SU-DHL-6 (cell line): ENCODE measurements around the gene RTEL1.
A peak's percentile ranks its signal among the peaks of the same experiment; 100 is the strongest.
"Not testable (repeated sequence)": the region's sequence is repeated elsewhere in the genome, so short reads cannot be mapped to it uniquely, and the experiment has no call there.

ENCODE experiments used
- H2AFZ ChIP-seq: fragments of 200-600 bp; sonication (generic); 2 replicates; pipeline ENCODE4 v1.6.1; 2014; ENCODE audit warnings: low read depth, mild to moderate bottlenecking, moderate library complexity, mixed read lengths, antibody characterized with exemption, low read length; ENCODE audit not compliant: severe bottlenecking
- H3F3A ChIP-seq: fragments of 200-600 bp; shearing (Covaris generic); 2 replicates; pipeline ENCODE4 v1.6.0; 2016; ENCODE audit warnings: antibody characterized with exemption, mild to moderate bottlenecking; ENCODE audit not compliant: insufficient read depth
- H3K27ac ChIP-seq: fragments of 200-600 bp; sonication (generic); 2 replicates; pipeline ENCODE4 v1.5.1; 2016; ENCODE audit warnings: low read depth, mild to moderate bottlenecking, low read length, moderate library complexity, mixed read lengths
- H3K27me3 ChIP-seq: fragments of 200-600 bp; sonication (generic), shearing (Covaris generic); 2 replicates; pipeline ENCODE4 v1.6.0; 2014; ENCODE audit warnings: mild to moderate bottlenecking, low read length
- H3K36me3 ChIP-seq: fragments of 200-600 bp; sonication (generic); 2 replicates; pipeline ENCODE4 v1.6.1; 2014; ENCODE audit warnings: mild to moderate bottlenecking, low read length, mixed read lengths
- H3K4me2 ChIP-seq: fragments of 300-600, 200-600 bp; shearing (Covaris generic), sonication (generic); 2 replicates; pipeline ENCODE4 v1.6.0; 2014; ENCODE audit warnings: low read length, low read depth, mild to moderate bottlenecking; ENCODE audit not compliant: poor library complexity, severe bottlenecking
- H3K4me3 ChIP-seq: fragments of 200-600 bp; sonication (generic); 2 replicates; pipeline ENCODE4 v1.5.1; 2014; ENCODE audit warnings: antibody characterized with exemption, low read length, mild to moderate bottlenecking, mixed read lengths; ENCODE audit not compliant: insufficient read depth, poor library complexity, severe bottlenecking
- H3K79me2 ChIP-seq: fragments of 200-600 bp; sonication (generic); 2 replicates; pipeline ENCODE4 v1.6.1; 2014; ENCODE audit warnings: mild to moderate bottlenecking, low read length, moderate library complexity; ENCODE audit not compliant: insufficient read depth
- H3K9ac ChIP-seq: fragments of 200-600 bp; sonication (generic); 2 replicates; pipeline ENCODE4 v1.7.0; 2014; ENCODE audit warnings: mild to moderate bottlenecking, low read length
- H3K9me2 ChIP-seq: fragments of 200-600 bp; sonication (generic); replicated peaks from 2 replicates; pipeline ENCODE4 v1.6.1; 2014; ENCODE audit warnings: low read length; ENCODE audit not compliant: insufficient read depth
- H3K9me3 ChIP-seq: fragments of 200-600 bp; sonication (generic); 2 replicates; pipeline ENCODE4 v1.6.1; 2014; ENCODE audit warnings: low read length, mixed read lengths; ENCODE audit not compliant: insufficient read depth
- H4K20me1 ChIP-seq: fragments of 200-600 bp; sonication (generic); 2 replicates; pipeline ENCODE4 v1.6.1; 2014; ENCODE audit warnings: low read depth, mild to moderate bottlenecking, antibody characterized with exemption, low read length, moderate library complexity, mixed read lengths
- EZH2phosphoT487 ChIP-seq: fragments of 200-600 bp; sonication (generic), shearing (Covaris generic); conservative IDR thresholded peaks from 2 replicates; pipeline ENCODE4 v1.6.1; 2018; ENCODE audit warnings: mild to moderate bottlenecking, antibody characterized with exemption, low read length, moderate library complexity, mixed read lengths
- TF ChIP-seq, protein P1 (sequence below): fragments of 200-600 bp; sonication (generic); IDR thresholded peaks from one replicate; pipeline ENCODE4 v1.5.1; 2017; ENCODE audit warnings: antibody characterized with exemption, mild to moderate bottlenecking, low read length, moderate library complexity; ENCODE audit not compliant: insufficient read depth, poor library complexity, severe bottlenecking

RTEL1 gene

DNA sequence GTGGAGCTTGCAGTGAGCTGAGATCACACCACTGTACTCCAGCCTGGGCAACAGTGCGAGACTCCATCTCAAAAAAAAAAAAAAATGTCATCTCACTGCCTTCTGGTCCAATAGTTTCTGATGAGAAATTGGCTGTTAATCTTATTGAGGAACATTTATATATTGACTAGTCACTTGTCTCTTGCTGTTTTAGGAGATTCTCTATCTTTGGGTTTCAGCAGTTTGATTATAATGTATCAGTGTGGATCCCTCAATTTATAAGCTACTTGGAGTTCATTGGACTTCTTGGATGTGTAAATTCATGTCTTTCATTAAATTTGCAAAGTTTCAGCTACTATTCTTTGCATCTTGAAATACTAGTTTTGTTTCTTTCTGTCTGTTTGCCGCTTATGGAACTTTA is 60.9 kb downstream of the RTEL1 start:
- Histone ChIP-seq H3K9me3 (no peaks in the 10 kb centered on the region), H3K79me2 (peaks cover 50% of the 10 kb centered on the region), H3K9ac (no peak overlapping the region), H3K9me2 (no peaks in the 10 kb centered on the region), H3K27me3 (no peaks in the 10 kb centered on the region), H3K36me3 (peaks cover 11% of the 10 kb centered on the region; the same call in 1 of the 2 replicates), H4K20me1 (no peaks in the 10 kb centered on the region), H3F3A (0 out of 2 replicates have a peak, but pooled peaks cover 3% of the 10 kb centered on the region), H3K27ac (no peak overlapping the region), H3K4me3 (no peak overlapping the region), H2AFZ (no peak overlapping the region), H3K4me2 (no peak overlapping the region)
- TF ChIP-seq, protein P1, sequence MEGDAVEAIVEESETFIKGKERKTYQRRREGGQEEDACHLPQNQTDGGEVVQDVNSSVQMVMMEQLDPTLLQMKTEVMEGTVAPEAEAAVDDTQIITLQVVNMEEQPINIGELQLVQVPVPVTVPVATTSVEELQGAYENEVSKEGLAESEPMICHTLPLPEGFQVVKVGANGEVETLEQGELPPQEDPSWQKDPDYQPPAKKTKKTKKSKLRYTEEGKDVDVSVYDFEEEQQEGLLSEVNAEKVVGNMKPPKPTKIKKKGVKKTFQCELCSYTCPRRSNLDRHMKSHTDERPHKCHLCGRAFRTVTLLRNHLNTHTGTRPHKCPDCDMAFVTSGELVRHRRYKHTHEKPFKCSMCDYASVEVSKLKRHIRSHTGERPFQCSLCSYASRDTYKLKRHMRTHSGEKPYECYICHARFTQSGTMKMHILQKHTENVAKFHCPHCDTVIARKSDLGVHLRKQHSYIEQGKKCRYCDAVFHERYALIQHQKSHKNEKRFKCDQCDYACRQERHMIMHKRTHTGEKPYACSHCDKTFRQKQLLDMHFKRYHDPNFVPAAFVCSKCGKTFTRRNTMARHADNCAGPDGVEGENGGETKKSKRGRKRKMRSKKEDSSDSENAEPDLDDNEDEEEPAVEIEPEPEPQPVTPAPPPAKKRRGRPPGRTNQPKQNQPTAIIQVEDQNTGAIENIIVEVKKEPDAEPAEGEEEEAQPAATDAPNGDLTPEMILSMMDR: no peak
- TF ChIP-seq EZH2phosphoT487: no peak

DNA sequence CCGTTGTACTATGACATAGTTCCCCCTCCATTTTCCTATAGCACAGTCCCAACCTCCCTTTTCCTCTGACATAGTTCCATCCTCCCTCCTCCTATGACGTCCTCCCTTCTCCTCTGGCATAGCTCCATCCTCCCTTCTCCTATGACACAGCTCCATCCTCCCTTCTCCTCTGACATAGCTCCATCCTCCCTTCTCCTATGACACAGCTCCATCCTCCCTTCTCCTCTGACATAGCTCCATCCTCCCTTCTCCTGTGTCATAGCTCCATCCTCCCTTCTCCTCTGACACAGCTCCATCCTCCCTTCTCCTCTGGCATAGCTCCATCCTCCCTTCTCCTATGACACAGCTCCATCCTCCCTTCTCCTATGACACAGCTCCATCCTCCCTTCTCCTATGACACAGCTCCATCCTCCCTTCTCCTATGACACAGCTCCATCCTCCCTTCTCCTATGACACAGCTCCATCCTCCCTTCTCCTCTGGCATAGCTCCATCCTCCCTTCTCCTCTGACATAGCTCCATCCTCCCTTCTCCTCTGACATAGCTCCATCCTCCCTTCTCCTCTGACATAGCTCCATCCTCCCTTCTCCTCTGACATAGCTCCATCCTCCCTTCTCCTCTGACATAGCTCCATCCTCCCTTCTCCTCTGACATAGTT is 65.0 kb downstream of the RTEL1 start:
- not testable (repeated sequence) for H3K4me3 ChIP-seq, H3K4me2 ChIP-seq, H3K9me2 ChIP-seq, H4K20me1 ChIP-seq, H3K9ac ChIP-seq, H3K9me3 ChIP-seq, H3K27ac ChIP-seq, H3K27me3 ChIP-seq, H2AFZ ChIP-seq
- peaks cover 18% of the 10 kb centered on the region for H3F3A ChIP-seq
- peaks cover 30% of the 10 kb centered on the region for H3K79me2 ChIP-seq
- H3K36me3 ChIP-seq: peaks cover 17% of the 10 kb centered on the region

DNA sequence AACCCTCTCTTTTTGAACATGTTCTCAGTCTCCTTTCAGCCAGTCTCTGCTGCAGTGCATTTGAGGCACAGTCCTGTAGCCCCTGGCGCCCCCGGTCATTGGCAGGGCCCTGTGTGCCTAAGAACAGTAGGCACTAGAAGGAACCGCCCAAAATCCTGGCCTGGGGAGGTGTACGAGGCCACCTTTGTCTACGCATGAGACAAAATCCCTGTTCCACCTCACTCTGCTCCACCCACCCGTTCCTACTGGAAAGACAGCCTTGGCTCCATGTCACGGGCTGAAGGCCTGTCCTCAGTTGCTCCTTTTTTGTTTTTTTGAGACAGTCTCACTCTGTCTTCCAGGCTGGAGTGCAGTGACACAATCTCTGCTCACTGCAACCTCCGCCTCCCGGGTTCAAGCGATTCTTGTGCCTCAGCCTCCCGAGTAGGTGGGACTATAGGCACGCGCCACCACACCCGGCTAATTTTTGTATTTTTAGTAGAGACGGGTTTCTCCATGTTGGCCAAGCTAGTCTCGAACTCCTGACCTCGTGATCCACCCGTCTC is 72.1 kb downstream of the RTEL1 start:
- peak overlapping the region; percentile 35 for H3K9ac ChIP-seq
- H3K27ac ChIP-seq: peak overlapping the region; percentile 98
- H3K9me3 ChIP-seq, H3K27me3 ChIP-seq, H3K9me2 ChIP-seq, H2AFZ ChIP-seq, H3K36me3 ChIP-seq, H4K20me1 ChIP-seq, H3K4me3 ChIP-seq: not testable (repeated sequence)
- H3K4me2 ChIP-seq: peak overlapping the region; percentile 55
- peaks cover 16% of the 10 kb centered on the region for H3K79me2 ChIP-seq
- H3F3A ChIP-seq: peaks cover 53% of the 10 kb centered on the region

DNA sequence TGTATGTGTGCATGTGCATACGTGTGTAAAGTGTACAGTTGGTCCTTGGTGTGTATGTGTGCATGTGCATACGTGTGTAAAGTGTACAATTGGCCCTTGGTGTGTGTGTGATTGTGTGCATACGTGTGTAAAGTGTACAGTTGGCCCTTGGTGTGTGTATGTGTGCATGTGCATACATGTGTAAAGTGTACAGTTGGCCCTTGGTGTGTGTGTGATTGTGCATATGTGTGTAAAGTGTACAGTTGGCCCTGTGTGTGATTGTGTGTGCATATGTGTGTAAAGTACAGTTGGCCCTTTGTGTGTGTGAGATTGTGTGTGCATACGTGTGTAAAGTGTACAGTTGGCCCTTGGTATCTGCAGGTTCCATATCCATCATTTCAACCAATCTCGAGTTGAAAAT is 73.3 kb downstream of the RTEL1 start:
- TF ChIP-seq, protein P1: no peak
- TF ChIP-seq EZH2phosphoT487: no peak
- Histone ChIP-seq H3K9me3 (no peaks in the 10 kb centered on the region), H3K27me3 (no peaks in the 10 kb centered on the region), H3K36me3 (peaks cover 2% of the 10 kb centered on the region), H3F3A (peaks cover 59% of the 10 kb centered on the region), H3K79me2 (peaks cover 10% of the 10 kb centered on the region; the same call in 1 of the 2 replicates), H3K27ac (peak overlapping the region; percentile 98), H3K4me2 (peak overlapping the region; percentile 55), H3K9me2 (no peaks in the 10 kb centered on the region), H3K4me3 (no peak overlapping the region), H4K20me1 (no peaks in the 10 kb centered on the region), H3K9ac (peak overlapping the region; percentile 42), H2AFZ (no peak overlapping the region)
